Measurements from ENCODE around the gene SULT1C4.

Gene SULT1C4

DNA sequence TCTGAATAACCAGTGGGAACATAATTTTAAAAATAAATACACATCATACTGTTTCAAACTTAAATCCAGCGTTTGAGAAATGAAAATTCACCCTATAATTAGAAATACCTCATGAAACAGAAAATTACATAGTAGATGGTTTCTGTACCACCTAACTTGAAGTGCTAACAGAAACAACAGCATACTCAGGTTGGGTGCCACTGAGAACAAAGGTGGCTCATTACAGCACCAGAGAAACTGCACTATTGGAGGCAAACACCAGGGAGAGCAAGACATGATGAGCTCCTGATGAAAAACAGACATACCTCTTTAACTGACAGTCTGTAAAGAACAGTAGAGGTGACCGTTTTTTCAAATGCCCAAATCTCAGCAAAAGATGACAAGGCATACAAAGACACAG is 12.6 kb downstream of the SULT1C4 start:
- TF ChIP-seq, protein P1, sequence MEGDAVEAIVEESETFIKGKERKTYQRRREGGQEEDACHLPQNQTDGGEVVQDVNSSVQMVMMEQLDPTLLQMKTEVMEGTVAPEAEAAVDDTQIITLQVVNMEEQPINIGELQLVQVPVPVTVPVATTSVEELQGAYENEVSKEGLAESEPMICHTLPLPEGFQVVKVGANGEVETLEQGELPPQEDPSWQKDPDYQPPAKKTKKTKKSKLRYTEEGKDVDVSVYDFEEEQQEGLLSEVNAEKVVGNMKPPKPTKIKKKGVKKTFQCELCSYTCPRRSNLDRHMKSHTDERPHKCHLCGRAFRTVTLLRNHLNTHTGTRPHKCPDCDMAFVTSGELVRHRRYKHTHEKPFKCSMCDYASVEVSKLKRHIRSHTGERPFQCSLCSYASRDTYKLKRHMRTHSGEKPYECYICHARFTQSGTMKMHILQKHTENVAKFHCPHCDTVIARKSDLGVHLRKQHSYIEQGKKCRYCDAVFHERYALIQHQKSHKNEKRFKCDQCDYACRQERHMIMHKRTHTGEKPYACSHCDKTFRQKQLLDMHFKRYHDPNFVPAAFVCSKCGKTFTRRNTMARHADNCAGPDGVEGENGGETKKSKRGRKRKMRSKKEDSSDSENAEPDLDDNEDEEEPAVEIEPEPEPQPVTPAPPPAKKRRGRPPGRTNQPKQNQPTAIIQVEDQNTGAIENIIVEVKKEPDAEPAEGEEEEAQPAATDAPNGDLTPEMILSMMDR (IDR thresholded peaks at IDR 0.05): no peak

DNA sequence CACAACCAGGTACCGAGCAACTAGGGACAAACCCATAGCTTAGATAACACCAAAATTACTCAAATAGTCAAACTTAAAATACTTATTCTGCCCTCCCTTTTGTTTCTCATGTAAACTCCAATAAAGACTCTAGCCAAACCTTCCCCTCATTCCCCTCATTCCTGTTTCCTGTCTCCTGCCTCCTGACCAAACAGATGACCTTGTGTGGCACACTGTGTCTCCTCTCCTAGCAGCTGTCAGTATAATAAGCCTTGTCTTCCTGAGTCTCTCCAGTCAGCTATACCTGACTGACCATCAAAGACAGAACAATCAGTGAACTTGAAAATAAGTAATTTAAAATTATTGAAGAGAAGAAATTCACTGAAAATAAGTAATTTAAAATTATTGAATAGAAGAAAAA is 14.3 kb downstream of the SULT1C4 start:
- TF ChIP-seq, protein P1 (IDR thresholded peaks at IDR 0.05): no peak

DNA sequence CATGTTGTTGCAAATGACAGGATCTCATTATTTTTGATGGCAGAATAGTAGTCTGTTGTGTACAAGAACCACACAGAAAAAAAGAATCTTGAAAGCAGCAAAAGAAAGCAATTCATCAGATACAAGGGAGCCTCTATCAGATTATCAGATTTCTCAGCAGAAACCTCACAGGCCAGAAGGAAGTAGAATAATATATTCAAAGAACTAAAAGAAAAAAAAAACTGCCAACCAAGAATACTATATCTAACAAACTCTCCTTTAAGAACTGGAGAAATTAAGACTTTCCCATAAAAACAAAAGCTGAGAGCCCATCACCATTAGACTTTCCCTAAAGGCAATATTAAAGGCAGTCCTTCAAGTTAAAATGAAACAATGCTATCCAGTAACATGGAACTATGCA is 15.4 kb downstream of the SULT1C4 start:
- TF ChIP-seq, protein P1 (IDR thresholded peaks at IDR 0.05): no peak

DNA sequence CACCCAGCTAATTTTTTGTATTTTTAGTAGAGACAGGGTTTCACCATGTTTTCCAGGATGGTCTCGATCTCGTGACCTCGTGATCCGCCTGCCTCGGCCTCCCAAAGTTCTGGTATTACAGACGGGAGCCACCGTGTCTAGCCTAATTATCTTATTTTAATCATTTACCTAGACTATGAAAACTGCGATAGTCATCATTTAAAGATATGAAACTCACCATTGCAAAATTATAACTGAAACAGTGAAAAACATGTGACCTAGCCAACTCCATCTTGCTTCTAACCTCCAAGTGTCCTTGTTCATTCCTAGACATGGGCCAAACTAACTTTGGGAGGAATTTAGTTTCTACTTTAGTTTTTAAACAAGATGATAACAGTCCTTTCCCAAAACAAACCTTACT is 17.4 kb downstream of the SULT1C4 start:
- TF ChIP-seq, protein P1 (IDR thresholded peaks at IDR 0.05): no peak

DNA sequence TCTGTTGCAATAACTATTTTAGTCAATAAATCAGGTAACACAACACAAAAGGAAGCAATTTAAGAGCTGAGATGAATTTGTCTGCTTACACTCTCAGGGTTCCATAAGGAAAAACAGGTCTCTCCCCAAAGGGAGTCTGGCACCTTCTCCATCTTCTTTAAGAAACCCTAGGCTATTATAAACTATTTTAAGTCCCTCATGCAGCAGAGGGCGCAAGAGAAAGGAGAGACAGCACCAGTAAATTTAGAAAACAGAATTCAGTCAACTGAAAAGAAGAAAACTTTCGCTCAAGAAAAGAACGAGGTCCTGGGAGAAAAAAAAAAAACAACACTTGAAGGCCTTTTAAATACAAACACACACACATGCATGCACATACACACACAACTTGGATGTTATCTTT is 19.1 kb downstream of the SULT1C4 start:
- TF ChIP-seq, protein P1 (IDR thresholded peaks at IDR 0.05): peak; percentile 29; the same call in 1 of the 2 replicates

DNA sequence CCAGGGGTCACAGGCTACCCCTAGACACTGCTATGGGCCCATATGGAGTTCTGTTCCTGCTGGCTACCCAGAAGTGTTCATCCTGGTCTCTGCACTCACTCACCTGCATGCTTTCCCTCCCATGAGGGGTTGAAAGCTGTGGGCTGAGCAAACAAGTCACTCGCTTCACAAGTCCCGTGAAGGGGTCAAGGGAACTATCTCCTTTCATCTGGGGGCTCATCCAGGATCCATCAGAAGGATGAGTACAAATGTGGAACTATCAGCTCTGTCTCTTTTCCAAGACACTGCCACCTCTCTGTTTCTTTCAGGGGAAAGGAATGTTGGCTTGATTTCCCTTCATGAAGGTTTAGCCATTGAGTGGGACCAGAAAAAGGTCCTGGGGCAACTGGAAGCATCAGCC is 21.7 kb downstream of the SULT1C4 start:
- TF ChIP-seq, protein P1 (IDR thresholded peaks at IDR 0.05): no peak

DNA sequence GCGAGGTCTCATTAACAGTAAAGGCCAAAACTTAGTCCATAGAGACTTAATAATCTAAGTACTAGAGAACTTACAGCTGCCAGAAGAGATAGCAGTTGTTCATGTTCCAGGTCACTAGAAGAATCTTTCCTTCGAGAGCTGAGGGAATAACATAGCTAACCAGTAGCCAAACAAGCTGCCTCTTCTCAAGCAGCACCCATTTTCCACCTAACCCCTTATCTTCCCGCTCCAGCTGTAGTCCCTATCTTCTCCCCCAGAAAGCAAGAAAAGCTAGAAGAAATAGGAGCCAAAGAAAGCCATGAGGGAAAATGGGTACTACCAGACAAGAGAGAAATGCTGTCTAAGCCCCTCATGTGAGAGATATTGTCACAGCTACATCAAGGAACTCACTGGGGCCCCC is 24.0 kb downstream of the SULT1C4 start:
- TF ChIP-seq, protein P1 (IDR thresholded peaks at IDR 0.05): no peak

DNA sequence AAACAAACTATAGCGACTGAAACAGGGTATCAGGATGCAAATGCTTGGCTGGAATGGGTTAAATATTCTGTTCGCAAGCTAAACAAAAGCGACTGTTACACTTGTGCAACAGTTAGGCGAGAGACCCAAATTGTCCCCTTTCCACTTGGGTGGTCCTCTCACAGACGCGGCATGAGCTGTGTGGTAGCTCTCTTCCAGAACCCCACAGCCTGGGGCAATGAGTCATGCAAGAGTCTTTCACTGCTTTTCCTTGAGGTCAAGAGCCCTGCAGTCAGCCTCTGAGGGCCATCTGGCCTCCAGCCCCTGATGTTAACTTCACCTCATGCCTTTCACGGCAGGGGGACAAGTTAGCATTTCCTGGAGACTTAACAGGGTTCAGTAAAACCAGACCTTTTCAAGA is 25.7 kb downstream of the SULT1C4 start:
- TF ChIP-seq, protein P1 (IDR thresholded peaks at IDR 0.05): no peak
